Breast epithelium (tissue), 4 donors: ENCODE measurements around the gene SEZ6L. TPM values are rescaled to one million over a fixed set of nuclear protein-coding genes. Genes with fewer than 3 reads are reported as not detected.

Source experiments
- DNase-seq, 2 donors: peaks; one replicate each; pipeline ENCODE4 v3.0.0-alpha.2; 2019; ENCODE audit warnings: low spot score in 2 of 2
- H3K27ac ChIP-seq, 2 donors: fragments of 200-600 bp; sonication (generic) in 1 of 2; one replicate each; pipeline ENCODE4 v1.5.1; 2016 to 2019; ENCODE audit warnings: mild to moderate bottlenecking in 1 of 2
- H3K27me3 ChIP-seq, 2 donors: fragments of 200-600 bp; sonication (generic) in 1 of 2; one replicate each; pipeline versions ENCODE4 v1.5.1 to v1.6.0; 2017 to 2019; ENCODE audit warnings: control low read depth in 1 of 2, mild to moderate bottlenecking in 1 of 2
- H3K36me3 ChIP-seq: fragments of 200-600 bp; one replicate; pipeline ENCODE4 v1.5.1; 2019
- H3K4me1 ChIP-seq, 2 donors: fragments of 200-600 bp; sonication (generic); one replicate each; pipeline ENCODE4 v1.5.1; 2016 to 2019; ENCODE audit warnings: control low read depth in 1 of 2
- H3K4me3 ChIP-seq, 3 donors: fragments of 200-600 bp; sonication (generic); 1 replicate in 2 of 3; 2 replicates in 1 of 3; pipeline ENCODE4 v1.5.1; 2016 to 2019; ENCODE audit warnings: mild to moderate bottlenecking in 3 of 3, moderate library complexity in 2 of 3
- H3K9me3 ChIP-seq, 2 donors: fragments of 200-600 bp; sonication (generic) in 1 of 2; one replicate each; pipeline ENCODE4 v1.5.1; 2016 to 2019; ENCODE audit warnings: control low read depth in 1 of 2
- CTCF ChIP-seq, 3 donors: fragments of 450-650 bp; IDR thresholded peaks; one replicate each; pipeline ENCODE4 v1.5.1; 2016 to 2017; ENCODE audit warnings: antibody characterized with exemption in 3 of 3, mild to moderate bottlenecking in 3 of 3, moderate library complexity in 3 of 3
- POLR2A ChIP-seq: fragments of 450-650 bp; IDR thresholded peaks from one replicate; pipeline ENCODE4 v1.6.1; 2016; ENCODE audit warnings: antibody characterized with exemption, mild to moderate bottlenecking, moderate library complexity
- POLR2AphosphoS5 ChIP-seq, 3 donors: sonication (generic); formaldehyde crosslinking; IDR thresholded peaks; one replicate each; pipeline ENCODE4 v1.6.1; 2017; ENCODE audit warnings: antibody characterized with exemption in 3 of 3
- intact Hi-C: fragments of 100-400 bp; cut with DNase I; formaldehyde crosslinking; loops from one replicate; pipeline ENCODE4 v1.15.1; 2023; ENCODE audit warnings: low total_unique reads
- total RNA-seq, 3 donors: library from RNA; depleted of rRNA; stranded (reverse); fragments of >200 nt; gene quantifications; one replicate each; pipeline ENCODE4 v1.1.0, GENCODE V29; 2016

SEZ6L gene
- total RNA-seq, 3 donors from 2014 or later: under 0.01 to 0.16 (median 0.15) TPM

GRCh38 chr22:26377170-26377830 is 208.0 kb downstream of the SEZ6L start:
- intact Hi-C loops: no loop called here
- H3K9me3 ChIP-seq: no peaks in the 10 kb centered on the region
- H3K4me1 ChIP-seq: no peaks in the 10 kb centered on the region
- no peaks in the 10 kb centered on the region for H3K36me3 ChIP-seq
- H3K27ac ChIP-seq: no peak overlapping the region
- DNase-seq: no peak
- H3K27me3 ChIP-seq: peaks cover 2 to 29% of the 10 kb centered on the region in 2 donors
- H3K4me3 ChIP-seq: no peak overlapping the region
- TF ChIP-seq POLR2AphosphoS5 (IDR thresholded peaks at IDR 0.05) (no peak), POLR2A (no peak), CTCF (IDR thresholded peaks at IDR 0.05) (no peak)

DNA sequence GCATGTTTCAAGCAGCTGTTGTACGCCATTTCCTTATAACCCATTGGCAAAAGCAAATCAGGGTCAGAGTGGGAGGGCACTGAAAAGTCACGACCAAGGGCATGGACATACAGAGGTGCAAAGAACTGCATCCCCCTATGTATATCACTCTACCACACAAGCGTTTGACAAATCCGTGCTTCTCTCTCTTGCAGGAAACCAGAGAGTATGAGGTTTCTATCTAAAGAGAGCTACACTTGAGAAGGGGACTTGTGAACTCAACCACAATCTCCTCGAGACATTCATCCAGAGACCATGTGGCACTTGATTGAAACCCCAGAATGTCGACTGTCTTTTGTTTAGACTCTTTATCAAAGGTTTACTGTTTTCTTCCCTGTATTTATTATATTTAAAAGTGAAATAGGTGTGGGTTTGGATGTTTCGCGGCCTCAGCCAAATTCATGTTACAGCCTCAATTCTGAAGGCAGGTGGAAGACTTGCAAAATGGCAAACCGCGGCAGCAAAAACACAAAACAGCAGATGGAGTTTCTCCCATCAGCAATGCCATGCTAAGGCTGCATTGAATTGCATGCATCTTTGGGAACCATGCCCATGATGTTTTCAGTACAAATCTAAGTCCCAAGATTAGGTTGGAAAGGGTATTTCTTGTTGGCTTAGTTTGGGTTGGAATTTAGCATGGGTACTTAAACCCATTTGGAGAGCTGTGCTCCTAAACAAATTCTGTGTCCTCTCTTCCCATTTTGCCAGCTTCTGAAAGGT is 211.0 kb downstream of the SEZ6L start:
- DNase-seq: no peak
- H3K27me3 ChIP-seq: peaks cover under 1 to 19% of the 10 kb centered on the region in 2 donors
- no peaks in the 10 kb centered on the region for H3K9me3 ChIP-seq
- no peak for TF ChIP-seq POLR2AphosphoS5 (IDR thresholded peaks at IDR 0.05)
- no peak for TF ChIP-seq POLR2A
- TF ChIP-seq CTCF (IDR thresholded peaks at IDR 0.05): no peak
- no peaks in the 10 kb centered on the region for H3K4me1 ChIP-seq
- no peaks in the 10 kb centered on the region for H3K36me3 ChIP-seq
- no peak overlapping the region for H3K4me3 ChIP-seq
- intact Hi-C loops: no loop called here
- no peak overlapping the region for H3K27ac ChIP-seq

GRCh38 chr22:26382782-26383181 is 213.5 kb downstream of the SEZ6L start:
- Histone ChIP-seq H3K36me3 (no peaks in the 10 kb centered on the region), H3K27me3 (peaks cover 0 to 17% of the 10 kb centered on the region in 2 donors), H3K4me3 (no peak overlapping the region), H3K27ac (no peak overlapping the region), H3K9me3 (no peaks in the 10 kb centered on the region), H3K4me1 (no peaks in the 10 kb centered on the region)
- intact Hi-C loops: no loop called here
- TF ChIP-seq POLR2AphosphoS5 (IDR thresholded peaks at IDR 0.05): no peak
- no peak for TF ChIP-seq CTCF (IDR thresholded peaks at IDR 0.05)
- TF ChIP-seq POLR2A: no peak
- no peak for DNase-seq

GRCh38 chr22:26383968-26384556 is 214.8 kb downstream of the SEZ6L start:
- Histone ChIP-seq H3K9me3 (no peaks in the 10 kb centered on the region), H3K4me3 (no peak overlapping the region), H3K27me3 (peaks cover 0 to 22% of the 10 kb centered on the region in 2 donors), H3K36me3 (no peaks in the 10 kb centered on the region), H3K4me1 (no peaks in the 10 kb centered on the region), H3K27ac (no peak overlapping the region)
- TF ChIP-seq POLR2AphosphoS5 (IDR thresholded peaks at IDR 0.05) (no peak), POLR2A (no peak), CTCF (IDR thresholded peaks at IDR 0.05) (no peak)
- intact Hi-C loops: loop anchor here (1.0 kb wide), 1 partner anchor 22 kb away; no protein-coding TSS in a partner anchor
- no peak for DNase-seq

DNA sequence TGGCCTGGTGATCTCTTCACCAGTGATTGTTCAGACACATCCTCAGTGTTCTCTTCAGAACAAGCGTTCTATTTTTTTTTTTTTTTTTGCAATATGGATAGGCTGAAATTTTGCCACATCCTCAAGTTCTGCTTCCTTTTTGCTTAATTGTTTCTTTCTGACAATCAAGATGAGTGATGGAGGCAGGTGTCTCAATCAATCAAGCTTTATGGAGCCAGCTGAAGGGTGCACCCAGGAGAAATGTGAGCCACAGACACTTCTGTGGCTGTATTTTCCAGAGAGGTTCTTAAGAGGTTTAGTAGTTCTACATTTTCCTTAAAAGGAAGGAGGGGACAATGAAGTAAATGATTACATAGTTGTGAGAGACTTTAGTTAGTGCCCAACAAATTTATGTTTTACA is 215.9 kb downstream of the SEZ6L start:
- intact Hi-C loops: no loop called here
- peaks cover 0 to 22% of the 10 kb centered on the region in 2 donors for H3K27me3 ChIP-seq

More for the DNA sequence above, 215.9 kb downstream of the SEZ6L start:
- TF ChIP-seq POLR2AphosphoS5 (IDR thresholded peaks at IDR 0.05): no peak
- TF ChIP-seq CTCF (IDR thresholded peaks at IDR 0.05): no peak
- TF ChIP-seq POLR2A: no peak
- Histone ChIP-seq H3K9me3 (no peaks in the 10 kb centered on the region), H3K36me3 (no peaks in the 10 kb centered on the region), H3K4me1 (no peaks in the 10 kb centered on the region), H3K27ac (no peak overlapping the region), H3K4me3 (no peak overlapping the region)
- DNase-seq: no peak
